Frontal cortex (tissue), 4 donors: ENCODE results near the gene MPI. TPM values are rescaled to one million over a fixed set of nuclear protein-coding genes. Genes with fewer than 3 reads are reported as not detected.
"Not testable (repeated sequence)": the region's sequence is repeated elsewhere in the genome, so short reads cannot be mapped to it uniquely, and the experiment has no call there.

Experiments
- DNase-seq, 2 donors: peaks; one replicate each; pipeline ENCODE4 v3.0.0; 2012; ENCODE audit warnings: low spot score in 2 of 2
- FAIRE-seq: peaks from 2 replicates; lab custom pipeline; 2012; peaks lifted over from hg19 to GRCh38; lab: Jason Lieb, UNC
- total RNA-seq: library from RNA; depleted of rRNA; stranded (reverse); fragments of >200 nt; gene quantifications from one replicate; pipeline ENCODE4 v1.2.3, GENCODE V29; 2014
- donor health status: control.
- donor health status: control.
- donor health status: control.

MPI gene
- total RNA-seq, 1 donor from 2014 or later = 26.1 TPM

GRCh38 chr15:74858369-74858740, 31.5 kb upstream of the MPI start:
- DNase-seq (no peak), FAIRE-seq (no peak)

GRCh38 chr15:74863239-74864056, 26.4 kb upstream of the MPI start:
- DNase-seq (no peak), FAIRE-seq (no peak)

DNA sequence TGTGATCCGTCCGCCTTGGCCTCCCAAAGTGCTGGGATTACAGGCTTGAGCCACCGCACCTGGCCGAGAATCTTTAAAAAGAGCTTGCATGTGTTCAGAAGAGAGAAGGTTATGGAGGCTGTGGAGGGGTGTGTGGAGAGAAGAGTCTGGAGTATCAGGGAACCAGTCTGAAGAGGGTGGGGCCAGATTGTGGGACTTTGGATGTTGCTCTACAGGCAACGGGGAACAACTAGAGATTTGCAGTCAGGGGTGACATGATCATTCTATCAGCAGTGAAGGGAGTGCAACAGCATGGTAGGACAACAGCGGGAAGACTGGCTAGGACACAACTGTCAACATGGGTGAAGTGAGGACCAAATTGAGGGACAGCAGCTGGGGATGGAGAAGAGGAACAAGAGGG, 25.5 kb upstream of the MPI start:
- DNase-seq (no peak), FAIRE-seq (no peak)

DNA sequence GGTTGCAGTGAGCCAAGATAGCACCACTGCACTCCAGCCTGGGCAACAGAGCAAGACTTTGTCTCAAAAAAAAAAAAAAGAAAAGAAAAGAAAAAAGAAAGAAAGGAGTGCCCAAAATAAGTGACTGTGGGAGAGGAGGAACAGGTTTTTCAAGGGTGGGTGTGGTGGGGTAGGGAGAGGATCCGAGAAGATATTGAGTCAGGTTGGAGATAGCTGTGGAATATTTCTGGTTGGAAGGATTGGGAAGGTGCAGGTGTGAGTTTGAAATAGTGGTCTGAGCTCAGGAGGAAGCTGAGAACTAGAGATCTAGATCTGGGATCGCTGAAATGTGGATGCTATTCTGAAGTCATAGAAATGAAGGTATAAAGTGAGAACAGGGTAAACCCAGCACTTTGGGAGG, 24.5 kb upstream of the MPI start:
- no peak for DNase-seq
- no peak for FAIRE-seq

DNA sequence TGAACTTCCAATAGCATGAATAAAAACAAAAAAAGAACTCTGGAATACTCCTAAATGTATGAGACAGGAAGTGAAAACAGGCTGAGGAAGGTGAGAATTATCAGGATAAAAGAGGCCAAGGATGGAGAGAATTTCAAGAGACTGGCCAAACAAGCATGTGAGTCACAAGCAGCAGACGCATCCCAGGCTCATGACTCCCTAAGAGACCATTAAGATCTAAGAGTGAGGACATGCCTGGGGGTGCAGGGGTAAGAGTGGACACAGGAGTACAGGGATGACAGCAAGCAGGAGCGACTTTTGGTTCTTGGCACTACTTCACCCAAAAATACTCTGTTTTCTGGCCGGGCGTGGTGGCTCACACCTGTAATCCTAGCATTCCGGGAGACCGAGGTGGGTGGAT, 23.8 kb upstream of the MPI start:
- DNase-seq (no peak), FAIRE-seq (no peak)

- no peak for FAIRE-seq
- DNase-seq = no peak
These were observed 22.3 kb upstream of the MPI start for GRCh38 chr15:74867466-74868038.

- DNase-seq = no peak
- no peak for FAIRE-seq
These were observed 21.8 kb upstream of the MPI start for GRCh38 chr15:74868059-74868458.

DNA sequence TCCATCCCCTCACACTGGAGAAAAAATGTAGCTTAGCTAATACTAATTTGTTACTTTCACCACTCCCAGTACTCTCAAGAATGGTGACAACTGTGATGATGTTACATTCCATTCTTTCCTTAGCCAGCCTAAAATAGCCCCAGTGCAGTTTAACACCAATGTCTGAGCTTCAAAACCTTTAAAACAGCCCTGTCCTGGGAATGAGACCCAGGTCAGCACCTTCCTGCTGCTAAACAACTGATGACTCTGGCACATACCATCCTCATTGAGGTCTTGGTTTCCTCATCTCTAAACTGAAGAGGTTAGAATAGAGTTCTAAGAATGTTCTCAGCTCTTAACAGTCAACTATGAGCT, 20.5 kb upstream of the MPI start:
- FAIRE-seq = no peak
- no peak for DNase-seq

- no peak for DNase-seq
- no peak for FAIRE-seq
These were observed 20.0 kb upstream of the MPI start for GRCh38 chr15:74869726-74870407.

GRCh38 chr15:74870436-74871215, 19.2 kb upstream of the MPI start:
- no peak for DNase-seq
- FAIRE-seq = no peak

GRCh38 chr15:74872702-74873035, 17.2 kb upstream of the MPI start:
- FAIRE-seq = no peak

DNA sequence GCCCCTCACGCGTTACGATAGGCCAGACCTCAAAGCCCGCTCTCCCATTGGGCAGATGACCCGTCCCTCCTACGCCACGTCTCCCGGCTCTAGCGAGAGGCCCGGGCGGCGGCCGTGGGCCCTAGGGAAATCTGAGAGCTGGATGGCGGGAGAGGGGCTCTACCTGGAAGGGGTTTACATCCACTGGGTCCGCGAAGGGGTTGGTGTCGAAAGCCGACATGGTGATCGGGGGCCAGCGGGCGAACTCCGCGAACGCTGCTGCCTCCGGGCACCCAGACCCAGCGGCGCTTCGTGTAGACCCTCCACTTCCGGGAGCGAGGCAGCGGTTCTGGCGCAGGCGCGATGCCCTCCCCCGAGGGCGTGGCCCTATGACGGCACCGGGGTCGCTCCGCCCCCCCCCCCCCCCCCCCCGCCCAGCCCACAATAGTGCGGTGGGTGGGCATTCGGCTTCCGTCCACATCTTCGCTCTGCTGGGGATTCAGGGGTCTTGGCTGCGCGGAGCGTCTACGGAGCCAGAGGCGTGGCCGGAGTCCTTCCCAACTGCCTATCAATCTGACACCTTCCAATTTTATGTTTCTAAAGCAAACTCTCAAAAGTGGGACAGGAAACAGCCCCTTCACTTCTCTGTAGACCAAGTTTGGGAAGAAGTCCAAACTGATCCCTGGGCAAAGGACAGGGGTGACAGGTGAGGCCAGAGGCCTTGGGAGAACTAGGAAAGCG, 16.6 kb upstream of the MPI start, which contains the start of gene SCAMP2:
Gene SCAMP2 (minus strand): TSS at position 330 of the 720 bp plus-strand sequence. CDS start 110 bp downstream, at position 220.
- FAIRE-seq (no peak), DNase-seq (peak; percentile 90 to 95)

More at GRCh38 chr15:74872702-74873035, 17.2 kb upstream of the MPI start:
- no peak for DNase-seq

- no peak for FAIRE-seq
These were observed 16.0 kb upstream of the MPI start for GRCh38 chr15:74873756-74874424.

DNA sequence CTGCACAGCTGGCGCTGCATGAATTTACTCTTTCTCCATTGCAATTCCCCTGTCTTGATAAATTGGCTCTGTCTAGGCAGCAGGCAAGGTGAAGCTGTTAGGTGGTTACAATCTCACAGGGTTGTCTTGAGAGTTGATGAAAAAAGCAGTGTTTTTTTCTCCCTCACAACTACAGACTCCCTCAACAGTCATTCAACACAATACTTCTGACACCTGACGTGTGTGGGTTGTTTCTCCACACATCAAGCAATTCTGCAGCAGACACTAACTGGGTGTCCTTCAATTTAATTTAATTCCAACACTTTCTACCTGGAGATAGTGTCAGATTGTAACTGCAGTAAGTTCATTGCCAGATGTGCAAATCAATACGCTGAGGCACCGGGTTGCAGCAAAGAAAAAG, 11.6 kb upstream of the MPI start:
- no peak for FAIRE-seq

More at GRCh38 chr15:74873756-74874424, 16.0 kb upstream of the MPI start:
- no peak for DNase-seq

DNA sequence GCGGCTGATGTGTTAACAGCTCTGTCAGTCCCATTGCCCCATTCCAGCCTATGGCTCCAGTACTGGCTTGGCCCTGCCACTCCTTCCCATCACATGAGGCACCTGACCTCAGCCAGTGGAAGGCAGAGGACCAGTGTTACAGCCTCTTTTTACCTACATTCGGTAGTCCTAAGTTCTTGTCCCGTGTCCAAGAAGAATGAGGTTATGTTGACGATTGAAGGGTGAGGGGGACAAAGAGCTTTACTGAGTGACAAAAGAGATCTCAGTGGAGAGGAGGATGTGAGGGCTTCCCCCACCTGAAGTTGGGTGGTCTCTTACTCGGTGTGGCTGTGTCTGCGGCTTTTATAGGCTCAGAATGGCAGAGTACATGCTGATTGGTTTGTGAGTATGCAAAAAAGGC, 7.3 kb upstream of the MPI start:
- FAIRE-seq (no peak), DNase-seq (no peak)

More for the DNA sequence above, 11.6 kb upstream of the MPI start:
- DNase-seq = no peak

- FAIRE-seq (no peak), DNase-seq (no peak)
These were observed 5.2 kb upstream of the MPI start for GRCh38 chr15:74884428-74885223.

- DNase-seq = no peak
- FAIRE-seq = no peak
These were observed 4.4 kb upstream of the MPI start for GRCh38 chr15:74885461-74885860.

GRCh38 chr15:74887537-74888193, 2.2 kb upstream of the MPI start:
- not testable (repeated sequence) for FAIRE-seq, DNase-seq
